HepG2 (cell line): Measurements from ENCODE around the gene DGCR8. TPM values are rescaled to one million over a fixed set of nuclear protein-coding genes. Genes with fewer than 3 reads are reported as not detected.

Experiments
- ATF1 ChIP-seq: IDR thresholded peaks from 2 replicates; pipeline ENCODE4 v1.6.1; 2016; ENCODE audit warnings: mild to moderate bottlenecking, control low read depth
- ATM ChIP-seq: fragments of 450-650 bp; IDR thresholded peaks from 2 replicates; pipeline ENCODE4 v1.7.1; 2017; ENCODE audit warnings: mild to moderate bottlenecking, borderline replicate concordance
- CTCF ChIP-seq: sonication (generic); formaldehyde crosslinking; IDR thresholded peaks from 2 replicates; pipeline ENCODE4 v1.5.0; 2020; ENCODE audit warnings: mild to moderate bottlenecking, missing genetic modification reagents, moderate library complexity
- EED ChIP-seq: sonication (generic); formaldehyde crosslinking; IDR thresholded peaks from 2 replicates; pipeline ENCODE4 v1.5.0; 2020; ENCODE audit warnings: mild to moderate bottlenecking, missing genetic modification reagents
- ERF ChIP-seq: IDR thresholded peaks from 2 replicates; pipeline ENCODE4 v1.6.1; 2018; ENCODE audit warnings: missing biosample characterization, missing genetic modification reagents
- FOXA3 ChIP-seq: IDR thresholded peaks from 2 replicates; pipeline ENCODE4 v1.6.1; 2016; ENCODE audit warnings: missing genetic modification reagents, missing compliant biosample characterization
- GFI1 ChIP-seq: sonication (generic); formaldehyde crosslinking; IDR thresholded peaks from 2 replicates; pipeline ENCODE4 v1.5.0; 2020; ENCODE audit warnings: missing genetic modification reagents, mild to moderate bottlenecking, borderline replicate concordance
- MLLT10 ChIP-seq: sonication (generic); formaldehyde crosslinking; IDR thresholded peaks from 2 replicates; pipeline ENCODE4 v1.4.0; 2020; ENCODE audit warnings: missing genetic modification reagents
- ONECUT2 ChIP-seq: sonication (generic); formaldehyde crosslinking; IDR thresholded peaks from 2 replicates; pipeline ENCODE4 v1.4.0; 2020; ENCODE audit warnings: missing genetic modification reagents
- PAXIP1 ChIP-seq: sonication (generic); formaldehyde crosslinking; conservative IDR thresholded peaks from 2 replicates; pipeline ENCODE4 v1.4.0; 2020; ENCODE audit warnings: mild to moderate bottlenecking, missing genetic modification reagents, moderate library complexity
- RFX5 ChIP-seq: IDR thresholded peaks from 2 replicates; pipeline ENCODE4 v1.6.1; 2011; ENCODE audit warnings: low read depth, low read length, improper control_type of control experiment
- ZBTB8A ChIP-seq: sonication (generic); formaldehyde crosslinking; IDR thresholded peaks from 2 replicates; pipeline ENCODE4 v1.4.0; 2020; ENCODE audit warnings: mild to moderate bottlenecking, low read depth, missing genetic modification reagents, borderline replicate concordance
- ZFP36L2 ChIP-seq: sonication (generic); formaldehyde crosslinking; IDR thresholded peaks from 2 replicates; pipeline ENCODE4 v1.4.0; 2020; ENCODE audit warnings: missing genetic modification reagents
- ZFP62 ChIP-seq: sonication (generic); formaldehyde crosslinking; IDR thresholded peaks from 2 replicates; pipeline ENCODE4 v1.4.0; 2020; ENCODE audit warnings: missing genetic modification reagents
- ZNF12 ChIP-seq: sonication (generic); formaldehyde crosslinking; IDR thresholded peaks from 2 replicates; pipeline ENCODE4 v1.5.0; 2020; ENCODE audit warnings: missing genetic modification reagents
- ZNF224 ChIP-seq: sonication (generic); formaldehyde crosslinking; IDR thresholded peaks from 2 replicates; pipeline ENCODE4 v1.5.0; 2020; ENCODE audit warnings: mild to moderate bottlenecking, missing genetic modification reagents
- ZNF260 ChIP-seq: sonication (generic); formaldehyde crosslinking; IDR thresholded peaks from 2 replicates; pipeline ENCODE4 v1.4.0; 2020; ENCODE audit warnings: missing genetic modification reagents, low read depth, mild to moderate bottlenecking, borderline replicate concordance
- ZNF30 ChIP-seq: sonication (generic); formaldehyde crosslinking; IDR thresholded peaks from 2 replicates; pipeline ENCODE4 v1.5.0; 2020; ENCODE audit warnings: mild to moderate bottlenecking, missing genetic modification reagents
- ZNF337 ChIP-seq: sonication (generic); formaldehyde crosslinking; IDR thresholded peaks from 2 replicates; pipeline ENCODE4 v1.5.1; 2020; ENCODE audit warnings: missing genetic modification reagents, low read depth, mild to moderate bottlenecking, borderline replicate concordance
- ZSCAN25 ChIP-seq: sonication (generic); formaldehyde crosslinking; IDR thresholded peaks from 2 replicates; pipeline ENCODE4 v1.8.0; 2022; ENCODE audit warnings: mild to moderate bottlenecking, missing genetic modification reagents
- polyA plus RNA-seq, 8 experiments: library from polyadenylated mRNA; depleted of rRNA in 3 of 8; stranded (reverse) in 7 of 8; unstranded in 1 of 8; fragments of >200 nt; fragmentation: Illumina TruSeq in 4 of 8; extraction: Trizol in 4 of 8; gene quantifications; 2 replicates each; pipeline versions ENCODE4 v1.2.1 to v1.2.3, GENCODE V29; 2011 to 2016; ENCODE audit warnings: low read depth in 4 of 8, missing spikeins in 1 of 8, mixed read lengths in 1 of 8; ENCODE audit not compliant: insufficient read depth in 1 of 8
- total RNA-seq, 5 experiments: library from RNA; depleted of rRNA; stranded (reverse); fragments of >200 nt; fragmentation: Illumina TruSeq; extraction: Trizol; gene quantifications; 2 replicates each; pipeline ENCODE4 v1.2.3, GENCODE V29; 2016; ENCODE audit warnings: low read depth in 1 of 5
- TF ChIP-seq, protein P1 (sequence below): sonication (generic); formaldehyde crosslinking; IDR thresholded peaks from 2 replicates; pipeline ENCODE4 v1.9.0; 2022; ENCODE audit warnings: low read depth, missing genetic modification reagents
- TF ChIP-seq, protein P2 (sequence below): sonication (generic); formaldehyde crosslinking; IDR thresholded peaks from 2 replicates; pipeline ENCODE4 v1.4.0; 2020; ENCODE audit warnings: mild to moderate bottlenecking, missing genetic modification reagents

The DGCR8 gene
- total and polyA plus RNA-seq, 2 of the 13 experiments (the other 11 are each of a cell fraction or from before 2014, with no cell fraction given): 10.2 to 23.2 TPM

- TF ChIP-seq ZBTB8A: no peak
- TF ChIP-seq, protein P1, sequence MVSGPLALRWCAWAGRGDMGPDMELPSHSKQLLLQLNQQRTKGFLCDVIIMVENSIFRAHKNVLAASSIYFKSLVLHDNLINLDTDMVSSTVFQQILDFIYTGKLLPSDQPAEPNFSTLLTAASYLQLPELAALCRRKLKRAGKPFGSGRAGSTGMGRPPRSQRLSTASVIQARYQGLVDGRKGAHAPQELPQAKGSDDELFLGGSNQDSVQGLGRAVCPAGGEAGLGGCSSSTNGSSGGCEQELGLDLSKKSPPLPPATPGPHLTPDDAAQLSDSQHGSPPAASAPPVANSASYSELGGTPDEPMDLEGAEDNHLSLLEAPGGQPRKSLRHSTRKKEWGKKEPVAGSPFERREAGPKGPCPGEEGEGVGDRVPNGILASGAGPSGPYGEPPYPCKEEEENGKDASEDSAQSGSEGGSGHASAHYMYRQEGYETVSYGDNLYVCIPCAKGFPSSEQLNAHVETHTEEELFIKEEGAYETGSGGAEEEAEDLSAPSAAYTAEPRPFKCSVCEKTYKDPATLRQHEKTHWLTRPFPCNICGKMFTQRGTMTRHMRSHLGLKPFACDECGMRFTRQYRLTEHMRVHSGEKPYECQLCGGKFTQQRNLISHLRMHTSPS (CRISPR knock-in tag): peak; percentile 86
- no peak for TF ChIP-seq ZNF224
- no peak for TF ChIP-seq ZNF260 (CRISPR knock-in tag)
- no peak for TF ChIP-seq EED (CRISPR knock-in tag)
- TF ChIP-seq MLLT10: no peak
- TF ChIP-seq ERF (CRISPR knock-in tag): no peak
- TF ChIP-seq RFX5: no peak
- no peak for TF ChIP-seq ZFP36L2 (CRISPR knock-in tag)
- no peak for TF ChIP-seq ZNF12 (CRISPR knock-in tag)
- no peak for TF ChIP-seq ZFP62 (CRISPR knock-in tag)
- no peak for TF ChIP-seq ATM
- TF ChIP-seq, protein P2, sequence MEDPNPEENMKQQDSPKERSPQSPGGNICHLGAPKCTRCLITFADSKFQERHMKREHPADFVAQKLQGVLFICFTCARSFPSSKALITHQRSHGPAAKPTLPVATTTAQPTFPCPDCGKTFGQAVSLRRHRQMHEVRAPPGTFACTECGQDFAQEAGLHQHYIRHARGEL (CRISPR knock-in tag): 0 out of 2 replicates have a peak, but pooled peaks have one; percentile 14
- peak; percentile 91 for TF ChIP-seq FOXA3 (CRISPR knock-in tag)
- no peak for TF ChIP-seq ZNF30 (CRISPR knock-in tag)
- no peak for TF ChIP-seq ONECUT2 (CRISPR knock-in tag)
- TF ChIP-seq ZNF337 (CRISPR knock-in tag): no peak
- TF ChIP-seq ZSCAN25 (CRISPR knock-in tag): peak; percentile 98
- TF ChIP-seq ATF1 (CRISPR knock-in tag): no peak
- peak; percentile 87 for TF ChIP-seq CTCF (CRISPR knock-in tag)
- TF ChIP-seq PAXIP1 (CRISPR knock-in tag): peak; percentile 74
- peak; percentile 52; the same call in 1 of the 2 replicates for TF ChIP-seq GFI1 (CRISPR knock-in tag)
Observed at GRCh38 chr22:20128902-20129746, 49.1 kb downstream of the DGCR8 start (continued).
